ENCODE measurements around the gene RPS6KA2.

DNA sequence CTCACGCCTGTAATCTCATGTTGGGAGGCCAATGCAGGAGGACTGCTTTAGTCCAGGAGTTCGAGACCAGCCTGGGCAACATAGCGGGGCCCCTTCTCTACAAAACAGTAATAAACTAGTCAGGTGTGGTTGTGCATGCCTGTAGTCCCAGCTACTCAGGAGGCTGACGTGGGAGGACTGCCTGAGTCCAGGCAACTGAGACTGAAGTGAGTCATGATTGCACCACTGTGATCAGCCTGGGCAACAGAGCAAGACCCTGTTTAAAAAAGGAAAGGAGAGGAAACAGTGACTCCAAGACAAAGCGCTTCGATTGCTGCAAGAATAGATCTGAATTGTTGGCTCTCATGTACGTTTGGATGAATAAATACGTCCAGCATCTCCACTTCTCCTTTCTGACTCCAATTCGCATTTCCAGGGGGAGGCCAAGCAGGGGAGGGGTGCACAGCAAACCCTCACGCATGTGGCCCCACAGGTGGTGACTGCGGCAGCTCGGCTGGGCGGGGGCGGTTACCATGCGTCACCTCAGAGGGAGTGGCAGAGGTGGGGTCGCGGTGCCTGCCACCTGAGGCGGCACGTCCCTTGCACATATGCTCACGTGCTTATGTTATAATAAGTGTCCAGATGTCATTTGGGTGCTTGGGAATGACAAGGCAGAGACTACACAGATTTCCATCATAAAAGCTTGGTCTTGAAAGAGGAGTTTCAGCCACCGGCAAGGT, 149.2 kb downstream of the RPS6KA2 start:
- TF ChIP-seq POLR2A (IDR thresholded peaks at IDR 0.05): no peak
- TF ChIP-seq, protein P1, sequence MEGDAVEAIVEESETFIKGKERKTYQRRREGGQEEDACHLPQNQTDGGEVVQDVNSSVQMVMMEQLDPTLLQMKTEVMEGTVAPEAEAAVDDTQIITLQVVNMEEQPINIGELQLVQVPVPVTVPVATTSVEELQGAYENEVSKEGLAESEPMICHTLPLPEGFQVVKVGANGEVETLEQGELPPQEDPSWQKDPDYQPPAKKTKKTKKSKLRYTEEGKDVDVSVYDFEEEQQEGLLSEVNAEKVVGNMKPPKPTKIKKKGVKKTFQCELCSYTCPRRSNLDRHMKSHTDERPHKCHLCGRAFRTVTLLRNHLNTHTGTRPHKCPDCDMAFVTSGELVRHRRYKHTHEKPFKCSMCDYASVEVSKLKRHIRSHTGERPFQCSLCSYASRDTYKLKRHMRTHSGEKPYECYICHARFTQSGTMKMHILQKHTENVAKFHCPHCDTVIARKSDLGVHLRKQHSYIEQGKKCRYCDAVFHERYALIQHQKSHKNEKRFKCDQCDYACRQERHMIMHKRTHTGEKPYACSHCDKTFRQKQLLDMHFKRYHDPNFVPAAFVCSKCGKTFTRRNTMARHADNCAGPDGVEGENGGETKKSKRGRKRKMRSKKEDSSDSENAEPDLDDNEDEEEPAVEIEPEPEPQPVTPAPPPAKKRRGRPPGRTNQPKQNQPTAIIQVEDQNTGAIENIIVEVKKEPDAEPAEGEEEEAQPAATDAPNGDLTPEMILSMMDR (IDR thresholded peaks at IDR 0.05): no peak

All from Peyer's patch (tissue), 4 donors.